Subcutaneous abdominal adipose tissue (tissue), 5 donors: ENCODE measurements around the gene BROX.
"Not testable (repeated sequence)": the region's sequence is repeated elsewhere in the genome, so short reads cannot be mapped to it uniquely, and the experiment has no call there.

Experiments used
- H3K27ac ChIP-seq: one replicate; pipeline ENCODE4 v1.7.0; 2013; ENCODE audit warnings: low read depth, mild to moderate bottlenecking, inconsistent platforms, low read length, moderate library complexity
- H3K27me3 ChIP-seq, 5 donors: one replicate each; pipeline ENCODE4 v1.7.0; 2013; ENCODE audit warnings: low read length in 5 of 5, inconsistent platforms in 1 of 5; ENCODE audit not compliant: control insufficient read depth in 5 of 5, insufficient read depth in 4 of 5
- H3K36me3 ChIP-seq, 5 donors: one replicate each; pipeline ENCODE4 v1.7.0; 2013; ENCODE audit warnings: low read length in 5 of 5; ENCODE audit not compliant: control insufficient read depth in 5 of 5, insufficient read depth in 5 of 5
- H3K4me1 ChIP-seq, 5 donors: one replicate each; pipeline ENCODE4 v1.7.0; 2013; ENCODE audit warnings: low read length in 5 of 5, mild to moderate bottlenecking in 3 of 5, moderate library complexity in 1 of 5; ENCODE audit not compliant: control insufficient read depth in 5 of 5, insufficient read depth in 5 of 5
- H3K4me3 ChIP-seq, 5 donors: one replicate each; pipeline ENCODE4 v1.7.0; 2013; ENCODE audit warnings: low read length in 5 of 5, low read depth in 1 of 5
- H3K9ac ChIP-seq, 5 donors: one replicate each; pipeline ENCODE4 v1.7.0; 2013; ENCODE audit warnings: low read length in 5 of 5, mild to moderate bottlenecking in 4 of 5, moderate library complexity in 3 of 5
- H3K9me3 ChIP-seq, 5 donors: one replicate each; pipeline ENCODE4 v1.7.0; 2013; ENCODE audit warnings: low read length in 5 of 5; ENCODE audit not compliant: control insufficient read depth in 5 of 5
- donor health status: healthy.
- donor health status: healthy.
- donor health status: healthy.
- donor health status: healthy.
- donor health status: healthy.

The BROX gene

DNA sequence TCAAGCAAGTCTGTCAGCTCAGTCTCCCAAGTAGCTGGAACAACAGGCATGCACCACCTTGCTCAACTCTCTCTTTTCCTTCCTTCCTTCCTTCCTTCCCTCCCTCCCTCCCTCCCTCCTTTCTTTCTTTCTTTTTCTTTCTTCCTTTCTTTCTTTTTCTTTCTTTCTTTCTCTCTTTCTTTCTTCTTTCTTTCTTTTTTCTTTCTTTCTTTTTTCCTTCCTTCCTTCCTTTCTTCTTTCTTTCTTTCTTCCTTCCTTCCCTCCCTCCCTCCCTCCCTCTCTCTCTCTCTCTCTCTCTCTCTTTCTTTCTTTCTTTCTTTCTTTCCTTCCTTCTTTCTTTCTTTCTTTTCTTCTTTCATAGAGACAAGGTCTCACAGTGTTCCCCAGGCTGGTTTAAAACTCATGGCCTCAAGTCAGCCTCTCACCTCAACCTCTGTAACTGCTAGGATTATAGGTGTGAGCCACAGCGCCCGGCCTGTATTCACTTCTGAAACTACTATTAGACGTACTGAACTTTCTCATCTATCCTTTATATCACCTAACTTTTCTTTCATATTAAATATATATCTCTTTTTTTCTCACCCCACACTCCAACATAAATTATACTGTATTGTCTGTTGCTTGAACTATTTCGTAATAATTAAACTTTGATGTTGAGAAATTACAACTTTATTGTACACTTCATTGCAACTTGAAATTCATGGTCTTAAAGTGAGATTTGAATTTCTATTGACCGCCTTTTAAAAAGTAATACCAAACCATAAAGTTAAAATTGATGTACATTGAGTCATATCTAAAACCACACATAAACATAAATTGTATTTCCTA, 29.5 kb downstream of the BROX start:
- not testable (repeated sequence) for H3K27ac ChIP-seq, H3K4me1 ChIP-seq, H3K9me3 ChIP-seq, H3K4me3 ChIP-seq, H3K27me3 ChIP-seq, H3K9ac ChIP-seq, H3K36me3 ChIP-seq

DNA sequence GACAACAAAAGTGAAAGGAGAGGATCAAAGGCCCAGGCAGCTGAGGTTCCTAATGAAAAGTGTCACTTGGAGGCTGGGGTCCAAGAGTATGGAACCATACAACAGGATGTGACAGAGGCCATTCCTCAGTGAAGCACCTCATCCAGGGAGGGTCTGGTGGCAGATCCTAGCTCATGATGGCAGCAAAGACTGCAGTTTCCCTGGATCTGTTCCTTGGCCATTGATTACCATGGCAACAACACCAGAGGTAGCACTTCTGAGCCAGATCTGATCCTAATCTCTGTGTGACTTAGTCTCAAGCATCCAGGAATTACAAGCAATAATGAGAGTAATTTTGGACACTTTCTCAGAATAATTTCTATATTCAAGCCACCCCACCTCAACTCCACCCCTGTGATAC, 37.6 kb downstream of the BROX start:
- H3K4me1 ChIP-seq: peaks cover 0 to 9% (median 5%) of the 10 kb centered on the region in 5 donors
- no peak overlapping the region for H3K27ac ChIP-seq
- no peaks in the 10 kb centered on the region for H3K9me3 ChIP-seq
- no peak overlapping the region for H3K9ac ChIP-seq
- no peaks in the 10 kb centered on the region for H3K36me3 ChIP-seq
- H3K4me3 ChIP-seq: no peak overlapping the region
- H3K27me3 ChIP-seq: peaks cover 0 to 3% (median 0%) of the 10 kb centered on the region in 5 donors

DNA sequence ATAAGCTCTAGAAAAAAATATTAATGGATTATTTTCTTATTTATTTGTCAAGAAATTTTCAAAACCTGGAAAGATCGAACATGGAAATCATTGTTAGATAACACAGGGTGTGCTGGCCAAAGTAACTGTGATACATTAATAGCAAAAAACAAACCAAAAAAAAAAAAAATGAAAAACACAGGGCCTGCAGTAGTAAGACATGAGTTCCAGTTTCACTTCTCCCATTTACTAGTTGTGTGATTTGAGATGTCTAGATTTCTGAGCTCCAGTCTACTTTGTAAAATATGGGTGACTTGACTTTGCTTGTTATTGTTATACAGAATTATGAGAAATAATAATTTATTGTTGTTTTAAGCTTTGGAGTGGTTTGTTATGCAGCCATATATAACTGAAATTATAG, 38.3 kb downstream of the BROX start:
- Histone ChIP-seq H3K27ac (no peak overlapping the region), H3K4me1 (peaks cover 0 to 9% (median 5%) of the 10 kb centered on the region in 5 donors), H3K27me3 (peaks cover 0 to 3% (median 0%) of the 10 kb centered on the region in 5 donors), H3K4me3 (no peak overlapping the region), H3K9me3 (no peaks in the 10 kb centered on the region), H3K9ac (no peak overlapping the region), H3K36me3 (no peaks in the 10 kb centered on the region)

DNA sequence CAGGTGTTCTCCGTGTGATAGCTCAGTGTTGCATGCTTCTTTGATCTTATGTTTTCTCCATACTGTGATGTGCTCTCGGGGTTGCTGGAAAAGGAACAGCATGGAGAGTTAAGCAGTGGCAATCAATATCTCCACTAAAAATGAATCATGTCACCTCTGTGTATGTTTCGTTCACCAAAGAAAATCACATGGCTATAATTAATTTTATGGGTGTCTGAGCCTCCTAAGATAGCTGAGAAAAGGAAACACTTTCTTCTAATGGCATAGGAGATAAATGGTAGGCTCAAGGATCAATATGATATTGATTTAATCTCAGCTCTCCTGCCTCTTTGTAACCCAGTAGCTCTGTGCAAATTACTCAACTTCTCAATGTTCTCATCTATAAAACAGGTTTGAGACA, 38.9 kb downstream of the BROX start:
- no peak overlapping the region for H3K4me3 ChIP-seq
- peaks cover 0 to 3% (median 0%) of the 10 kb centered on the region in 5 donors for H3K27me3 ChIP-seq
- no peaks in the 10 kb centered on the region for H3K9me3 ChIP-seq
- H3K4me1 ChIP-seq: peaks cover 0 to 9% (median 5%) of the 10 kb centered on the region in 5 donors
- no peak overlapping the region for H3K9ac ChIP-seq
- H3K36me3 ChIP-seq: no peaks in the 10 kb centered on the region
- no peak overlapping the region for H3K27ac ChIP-seq

DNA sequence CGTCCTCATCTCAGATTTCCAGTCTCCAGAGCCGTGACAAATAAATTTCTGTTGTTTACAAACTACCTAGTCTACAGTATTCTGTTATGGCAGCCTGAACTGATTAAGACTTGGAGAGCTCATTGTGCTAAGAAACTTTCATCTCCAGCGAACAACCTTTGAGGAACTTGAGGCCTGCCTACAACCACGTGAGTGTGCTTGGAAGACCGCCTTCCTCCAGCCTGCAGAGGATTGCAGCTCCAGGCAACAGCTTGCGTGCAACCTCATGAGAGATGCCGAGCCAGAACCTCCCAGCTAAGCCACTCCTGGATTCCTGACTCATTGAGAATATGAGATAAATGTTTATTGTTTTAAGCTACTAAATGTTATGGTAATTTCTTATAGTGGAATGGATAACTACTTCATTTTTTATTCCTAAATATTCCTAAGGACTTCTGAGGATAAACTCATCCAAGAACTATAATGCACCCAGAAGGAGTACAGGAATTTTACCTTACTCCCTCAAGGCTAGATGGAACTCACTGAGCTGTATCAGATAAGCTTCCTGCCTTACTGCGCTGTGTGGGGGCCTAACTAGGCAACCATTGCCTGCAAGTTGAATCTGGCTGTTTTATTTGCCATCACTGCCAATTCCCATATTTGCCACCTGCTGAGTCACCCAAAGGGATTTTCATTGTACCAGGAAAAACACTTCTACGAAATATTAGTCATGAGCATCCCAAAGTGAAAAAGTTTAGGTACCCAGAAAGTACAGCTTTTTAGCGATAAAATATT, 42.2 kb downstream of the BROX start:
- Histone ChIP-seq H3K27me3 (no peaks in the 10 kb centered on the region), H3K9ac (no peak overlapping the region), H3K27ac (no peak overlapping the region), H3K4me3 (no peak overlapping the region), H3K36me3 (no peaks in the 10 kb centered on the region), H3K4me1 (peaks cover 0 to 9% (median 5%) of the 10 kb centered on the region in 5 donors), H3K9me3 (no peaks in the 10 kb centered on the region)

DNA sequence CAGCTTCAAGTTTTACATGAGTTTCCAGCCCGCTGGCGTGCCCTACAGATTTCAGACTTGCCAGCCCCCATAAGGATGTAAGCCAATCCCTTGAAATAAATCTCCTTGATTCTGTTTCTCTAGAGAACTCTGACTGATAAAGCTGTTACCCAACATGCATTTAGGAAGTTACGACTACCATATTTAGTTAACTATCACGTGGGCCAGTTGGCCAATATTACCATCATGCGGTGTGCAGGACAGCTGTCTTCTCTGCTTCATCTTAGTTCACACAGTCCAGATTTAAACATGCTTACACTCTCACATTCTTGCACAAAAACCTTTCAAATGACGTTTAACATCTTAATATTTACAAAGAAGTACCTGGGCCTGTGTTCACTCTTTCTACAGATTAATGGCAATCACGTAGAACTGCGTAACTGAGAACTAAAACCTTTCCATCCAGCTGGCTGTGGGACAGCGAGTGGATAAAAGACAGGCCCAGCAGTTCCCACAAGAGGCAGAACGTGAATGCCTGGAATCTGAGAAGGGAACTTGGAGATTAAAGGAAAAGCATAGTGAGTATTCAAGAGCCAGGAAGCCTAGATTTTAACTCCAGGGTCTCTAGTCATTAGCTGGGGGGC, 45.4 kb downstream of the BROX start:
- no peaks in the 10 kb centered on the region for H3K27me3 ChIP-seq
- no peak overlapping the region for H3K9ac ChIP-seq
- H3K27ac ChIP-seq: no peak overlapping the region
- peaks cover 0 to 6% (median 5%) of the 10 kb centered on the region in 5 donors for H3K4me1 ChIP-seq
- no peak overlapping the region for H3K4me3 ChIP-seq
- H3K9me3 ChIP-seq: no peaks in the 10 kb centered on the region
- no peaks in the 10 kb centered on the region for H3K36me3 ChIP-seq

DNA sequence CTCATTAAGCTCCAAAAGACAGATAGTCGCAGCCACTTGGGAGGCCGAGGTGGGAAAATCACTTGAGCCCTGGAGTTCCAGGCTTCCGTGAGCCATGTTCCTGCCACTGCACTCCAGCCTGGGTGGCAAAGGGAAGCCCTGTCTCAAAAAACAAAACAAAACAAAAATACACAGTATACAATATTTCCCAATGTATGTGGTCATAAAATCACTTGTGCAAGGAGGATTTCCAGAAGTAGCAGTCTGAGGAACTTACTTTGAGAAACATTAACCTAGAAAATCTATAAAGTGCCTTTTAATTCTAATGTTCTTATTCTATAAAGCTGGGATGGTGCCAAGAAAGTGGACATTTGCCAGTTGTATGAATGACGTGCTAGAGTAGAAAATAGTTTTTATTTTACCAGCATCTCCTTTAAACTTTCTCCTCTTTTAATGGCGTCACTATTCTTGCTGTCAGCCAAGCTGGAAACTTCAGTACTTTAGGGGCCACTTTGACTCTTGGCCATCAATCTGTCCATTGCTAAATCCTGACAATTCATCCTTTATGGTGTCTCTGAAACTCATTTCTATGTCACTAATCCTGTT, 47.2 kb downstream of the BROX start:
- H3K4me3 ChIP-seq: no peak overlapping the region
- H3K9ac ChIP-seq: no peak overlapping the region
- no peaks in the 10 kb centered on the region for H3K27me3 ChIP-seq
- H3K27ac ChIP-seq: no peak overlapping the region
- no peaks in the 10 kb centered on the region for H3K36me3 ChIP-seq
- H3K9me3 ChIP-seq: no peaks in the 10 kb centered on the region
- H3K4me1 ChIP-seq: peaks cover 0 to 4% (median under 1%) of the 10 kb centered on the region in 5 donors

DNA sequence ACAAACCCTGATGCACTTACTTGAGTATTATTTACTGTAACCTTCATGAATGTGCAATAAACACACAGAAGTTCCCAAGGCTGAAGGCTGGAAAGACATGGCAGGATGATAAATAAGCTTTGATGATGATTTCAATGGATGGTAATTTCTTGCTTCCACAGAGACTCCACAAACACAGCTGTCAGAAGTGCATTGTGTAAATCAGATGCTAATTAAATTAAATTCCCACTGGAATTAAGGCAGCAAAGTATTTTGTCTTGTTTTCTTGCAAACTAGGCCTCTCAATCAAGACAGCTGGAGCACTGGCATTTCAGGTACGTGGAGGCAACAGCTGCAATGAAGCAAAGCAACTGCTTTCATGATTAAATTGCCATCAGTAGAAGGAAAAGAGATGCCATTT, 48.7 kb downstream of the BROX start:
- Histone ChIP-seq H3K36me3 (no peaks in the 10 kb centered on the region), H3K9me3 (no peaks in the 10 kb centered on the region), H3K4me1 (no peaks in the 10 kb centered on the region), H3K4me3 (no peak overlapping the region), H3K27me3 (no peaks in the 10 kb centered on the region), H3K27ac (no peak overlapping the region), H3K9ac (no peak overlapping the region)

DNA sequence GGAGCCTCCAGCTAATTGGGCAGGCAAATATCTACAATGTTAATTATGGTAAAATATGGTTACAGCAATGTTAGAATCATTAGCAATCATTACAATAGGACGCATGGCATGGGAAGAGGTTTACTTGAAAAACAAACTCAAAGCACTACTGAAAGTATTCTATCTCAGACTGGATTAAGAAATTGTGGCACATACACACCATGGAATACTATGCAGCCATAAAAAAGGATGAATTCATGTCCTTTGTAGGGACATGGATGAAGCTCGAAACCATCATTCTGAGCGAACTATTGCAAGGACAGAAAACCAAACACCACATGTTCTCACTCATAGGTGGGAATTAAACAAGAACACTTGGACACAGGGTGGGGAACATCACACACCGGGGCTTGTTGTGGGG, 49.8 kb downstream of the BROX start:
- not testable (repeated sequence) for H3K9ac ChIP-seq, H3K4me3 ChIP-seq, H3K27ac ChIP-seq, H3K27me3 ChIP-seq, H3K4me1 ChIP-seq, H3K9me3 ChIP-seq, H3K36me3 ChIP-seq
